ENCODE measurements around the gene KCNN4. TPM values are rescaled to one million over a fixed set of nuclear protein-coding genes. Genes with fewer than 3 reads are reported as not detected.
A peak's percentile ranks its signal among the peaks of the same experiment; 100 is the strongest.
"Not testable (repeated sequence)": the region's sequence is repeated elsewhere in the genome, so short reads cannot be mapped to it uniquely, and the experiment has no call there.

KCNN4 gene
- total RNA-seq (2014; rRNA removed; shearing (Covaris generic)) (3.2 and 3.4 TPM in 2 replicates), polyA plus RNA-seq (2016; fragmentation: Nextera tagmentation; extraction: Ambion mirVana) (0.75 and 0.86 TPM in 2 replicates)
- long read RNA-seq, partial matches to known transcripts, result 0 of 1 reads
- long read RNA-seq, other reads (novel, unspliced or antisense), result 0 of 1 reads

DNA sequence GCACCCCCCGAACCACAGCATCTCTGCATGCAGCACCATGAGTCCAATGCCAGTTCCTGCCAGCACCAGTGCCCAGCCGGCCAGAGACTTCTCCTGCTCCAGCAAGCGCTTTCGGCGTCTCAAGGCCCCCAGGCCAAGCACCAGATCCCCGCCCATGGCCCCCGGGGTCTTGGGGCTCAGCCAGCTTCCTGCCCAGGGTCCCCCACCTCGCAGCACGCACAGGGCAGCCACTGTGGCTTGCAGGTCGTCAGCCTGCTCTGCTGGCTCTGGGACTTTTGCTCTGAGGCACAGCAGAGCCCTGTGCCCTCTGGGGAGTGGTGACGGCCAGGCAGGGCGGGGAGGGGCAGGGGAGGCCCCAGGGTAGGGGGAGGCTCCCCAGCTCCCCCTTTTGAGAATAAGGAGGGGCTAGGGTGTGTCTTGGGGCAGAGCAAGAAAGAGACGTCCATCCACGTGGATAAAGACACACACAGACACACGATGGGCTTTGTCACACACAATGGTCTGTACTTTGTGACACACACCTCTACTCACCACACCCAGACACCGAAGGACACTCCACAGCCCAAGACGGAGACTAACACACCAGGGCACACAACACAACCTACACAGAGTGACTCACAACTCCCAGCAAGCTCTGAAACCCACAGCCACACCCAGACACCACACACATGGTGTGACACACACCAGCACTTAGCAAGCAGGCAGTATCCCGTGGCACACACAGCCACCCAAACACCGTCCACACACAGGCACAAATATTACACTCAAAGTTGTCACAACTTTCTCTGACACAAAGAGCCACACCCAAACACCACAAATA, at the start of gene KCNN4:
TSS of gene KCNN4 (minus strand) at position 268 of the 820 bp plus-strand sequence. CDS start at position 156, 112 bp downstream.
- TF ChIP-seq EZH2 (IDR thresholded peaks at IDR 0.05; ENCODE audit: low read depth, unreplicated experiment) (no peak), NANOG (IDR thresholded peaks at IDR 0.05; ENCODE audit: borderline replicate concordance) (no peak)
- TF ChIP-seq, protein P1, sequence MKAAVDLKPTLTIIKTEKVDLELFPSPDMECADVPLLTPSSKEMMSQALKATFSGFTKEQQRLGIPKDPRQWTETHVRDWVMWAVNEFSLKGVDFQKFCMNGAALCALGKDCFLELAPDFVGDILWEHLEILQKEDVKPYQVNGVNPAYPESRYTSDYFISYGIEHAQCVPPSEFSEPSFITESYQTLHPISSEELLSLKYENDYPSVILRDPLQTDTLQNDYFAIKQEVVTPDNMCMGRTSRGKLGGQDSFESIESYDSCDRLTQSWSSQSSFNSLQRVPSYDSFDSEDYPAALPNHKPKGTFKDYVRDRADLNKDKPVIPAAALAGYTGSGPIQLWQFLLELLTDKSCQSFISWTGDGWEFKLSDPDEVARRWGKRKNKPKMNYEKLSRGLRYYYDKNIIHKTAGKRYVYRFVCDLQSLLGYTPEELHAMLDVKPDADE (IDR thresholded peaks at IDR 0.05), result no peak
- Histone ChIP-seq H3K4me1 (ENCODE audit: insufficient read depth) (peaks cover 23% of the 10 kb centered on the region), H3K4me2 (0 out of 2 replicates have a peak within 1 kb of the TSS, but pooled peaks have one; percentile 1), H3K27ac (ENCODE audit: low read depth) (no peak within 1 kb of the TSS), H3K27me3 (ENCODE audit: insufficient read depth) (no peaks in the 10 kb centered on the region), H2AFZ (peak within 1 kb of the TSS; percentile 43), H4K20me1 (replicated peaks; ENCODE audit: insufficient read depth) (no peaks in the 10 kb centered on the region), H3K79me2 (replicated peaks; ENCODE audit: insufficient read depth) (no peaks in the 10 kb centered on the region), H3K4me3 (no peak within 1 kb of the TSS), H3K9me2 (ENCODE audit: insufficient read depth) (no peaks in the 10 kb centered on the region), H3K36me3 (ENCODE audit: insufficient read depth) (no peaks in the 10 kb centered on the region), H3F3A (replicated peaks; ENCODE audit: low read depth) (no peaks in the 10 kb centered on the region)
- H3K36me3 Mint-ChIP-seq (ENCODE audit: low read depth), result no peaks in the 10 kb centered on the region
- H3K4me1 Mint-ChIP-seq, result peaks cover 44% of the 10 kb centered on the region
- DNase-seq (ENCODE audit: low spot score) (no peak), ATAC-seq (no peak; the same call in 2 of the 3 replicates)
- peaks cover 21% of the 10 kb centered on the region for H3K27me3 Mint-ChIP-seq (ENCODE audit: insufficient read depth, low read depth, poor library complexity)
- no peak within 1 kb of the TSS for H3K4me3 Mint-ChIP-seq
- H3K27ac Mint-ChIP-seq, result no peak within 1 kb of the TSS
- H3K9me3 Mint-ChIP-seq, result no peaks in the 10 kb centered on the region; the same call in 2 of the 3 replicates

DNA sequence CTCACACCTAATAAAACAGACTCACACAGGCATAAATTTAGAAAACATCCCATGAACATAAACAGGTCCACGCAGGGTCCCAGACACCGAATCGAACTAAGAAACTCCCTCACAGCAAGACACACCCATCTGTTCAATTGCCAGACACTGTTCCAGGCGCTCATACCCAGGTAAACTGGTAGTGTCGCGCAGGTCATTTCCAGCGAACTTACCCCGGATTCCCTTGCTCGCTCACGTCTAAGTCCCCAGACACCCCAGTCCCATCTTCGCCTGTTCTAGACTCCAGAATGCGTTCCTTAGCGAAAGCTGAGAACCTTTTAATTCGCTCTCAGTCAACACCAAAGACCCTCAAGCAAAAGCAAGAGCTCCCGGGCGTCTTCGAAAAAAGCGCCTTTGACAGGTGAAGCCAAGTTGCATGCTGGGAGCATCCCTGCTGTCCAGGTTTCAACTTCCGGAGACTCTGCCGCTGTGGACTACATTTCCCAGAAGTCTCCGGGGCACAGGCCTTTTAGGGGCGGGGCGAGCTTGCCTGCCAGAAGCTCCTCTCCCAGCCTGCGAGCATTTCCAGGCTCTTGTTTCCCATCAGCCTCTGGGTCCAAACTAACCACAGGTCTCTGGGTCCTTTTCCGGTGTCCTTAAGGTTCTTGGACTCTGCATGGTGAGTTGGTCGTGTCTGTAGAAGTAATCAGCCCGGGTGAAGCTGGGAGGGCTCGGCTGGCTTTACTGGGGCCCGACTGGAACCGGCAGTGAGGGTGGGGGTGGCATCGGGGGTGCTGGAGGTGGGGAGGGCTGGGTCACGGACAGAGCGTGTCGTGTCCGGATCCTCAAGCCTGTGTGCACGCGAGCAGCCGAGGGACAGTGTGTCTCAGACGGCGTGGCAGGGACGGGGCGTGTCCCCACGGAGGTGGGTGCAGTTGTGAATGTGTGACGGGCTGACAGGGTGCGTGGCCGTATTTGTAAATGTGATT, 46.3 kb upstream of the KCNN4 start, which contains the start of gene ZNF283:
TSS of gene ZNF283 (plus strand) at position 535 of the 968 bp plus-strand sequence. CDS start 6,184 bp downstream, outside the sequence.
- H3K27ac ChIP-seq (ENCODE audit: low read depth), result no peak within 1 kb of the TSS
- H3K4me3 ChIP-seq, result peak within 1 kb of the TSS; percentile 66
- TF ChIP-seq, protein P1 (IDR thresholded peaks at IDR 0.05), result peak; percentile 92
- TF ChIP-seq POLR2AphosphoS5 (IDR thresholded peaks at IDR 0.05; ENCODE audit: low read depth) (peak; percentile 64), ZNF331 (CRISPR knock-in tag; IDR thresholded peaks at IDR 0.05; ENCODE audit: low read depth) (no peak)
- H4K20me1 ChIP-seq (replicated peaks; ENCODE audit: insufficient read depth), result no peaks in the 10 kb centered on the region
- peaks cover 45% of the 10 kb centered on the region for H3K36me3 Mint-ChIP-seq (ENCODE audit: low read depth)
- peaks cover 9% of the 10 kb centered on the region for H3K27me3 Mint-ChIP-seq (ENCODE audit: insufficient read depth, low read depth, poor library complexity)
- no peaks in the 10 kb centered on the region for H3K79me2 ChIP-seq (replicated peaks; ENCODE audit: insufficient read depth)
- H3K36me3 ChIP-seq (ENCODE audit: insufficient read depth), result no peaks in the 10 kb centered on the region
- no peaks in the 10 kb centered on the region for H3K4me1 ChIP-seq (ENCODE audit: insufficient read depth)
- peaks cover 2% of the 10 kb centered on the region; the same call in 1 of the 3 replicates for H3K4me1 Mint-ChIP-seq
- H2AFZ ChIP-seq, result peak within 1 kb of the TSS; percentile 97
- ATAC-seq (peak; percentile 99), DNase-seq (ENCODE audit: low spot score) (peak; percentile 98)
- peaks cover 37% of the 10 kb centered on the region for H3K9me3 Mint-ChIP-seq
- peak within 1 kb of the TSS; percentile 67; the same call in 1 of the 2 replicates for H3K27ac Mint-ChIP-seq
- peak within 1 kb of the TSS; percentile 93 for H3K4me3 Mint-ChIP-seq
- H3K4me2 ChIP-seq, result peak within 1 kb of the TSS; percentile 81
- H3K27me3 ChIP-seq (ENCODE audit: insufficient read depth), result peaks cover 8% of the 10 kb centered on the region; the same call in 1 of the 2 replicates
- H3F3A ChIP-seq (replicated peaks; ENCODE audit: low read depth), result no peaks in the 10 kb centered on the region
- H3K9me2 ChIP-seq (ENCODE audit: insufficient read depth), result peaks cover 13% of the 10 kb centered on the region

DNA sequence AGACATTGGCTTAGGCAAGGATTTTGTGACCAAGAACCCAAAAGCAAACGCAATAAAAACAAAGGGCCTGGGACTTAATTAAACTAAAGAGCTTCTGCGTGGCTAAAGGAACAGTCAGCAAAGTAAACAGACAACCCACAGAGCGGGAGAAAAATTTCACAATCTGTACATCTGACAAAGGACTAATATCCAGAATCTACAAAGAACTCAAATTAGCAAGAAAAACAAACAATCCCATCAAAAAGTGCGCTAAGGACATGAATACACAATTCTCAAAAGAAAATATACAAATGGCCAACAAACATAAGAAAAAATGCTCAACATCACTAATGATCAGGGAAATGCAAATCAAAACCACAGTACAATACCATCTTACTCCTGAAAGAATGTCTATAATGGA, 43.8 kb upstream of the KCNN4 start:
- Histone ChIP-seq H3K9me2 (ENCODE audit: insufficient read depth) (peaks cover 13% of the 10 kb centered on the region), H3K27me3 (ENCODE audit: insufficient read depth) (peaks cover 15% of the 10 kb centered on the region; the same call in 1 of the 2 replicates)
- not testable (repeated sequence) for H3K4me1 ChIP-seq (ENCODE audit: insufficient read depth); H3K79me2 ChIP-seq (replicated peaks; ENCODE audit: insufficient read depth); H3K4me3 Mint-ChIP-seq; H3K4me3 ChIP-seq; H3K4me1 Mint-ChIP-seq; H3F3A ChIP-seq (replicated peaks; ENCODE audit: low read depth); H2AFZ ChIP-seq; DNase-seq (ENCODE audit: low spot score); H3K4me2 ChIP-seq; H3K36me3 ChIP-seq (ENCODE audit: insufficient read depth); H3K27ac Mint-ChIP-seq; ATAC-seq; H4K20me1 ChIP-seq (replicated peaks; ENCODE audit: insufficient read depth); H3K27ac ChIP-seq (ENCODE audit: low read depth)
- Mint-ChIP-seq H3K9me3 (peaks cover 41% of the 10 kb centered on the region), H3K27me3 (ENCODE audit: insufficient read depth, low read depth, poor library complexity) (peaks cover 14% of the 10 kb centered on the region), H3K36me3 (ENCODE audit: low read depth) (peaks cover 32% of the 10 kb centered on the region)

DNA sequence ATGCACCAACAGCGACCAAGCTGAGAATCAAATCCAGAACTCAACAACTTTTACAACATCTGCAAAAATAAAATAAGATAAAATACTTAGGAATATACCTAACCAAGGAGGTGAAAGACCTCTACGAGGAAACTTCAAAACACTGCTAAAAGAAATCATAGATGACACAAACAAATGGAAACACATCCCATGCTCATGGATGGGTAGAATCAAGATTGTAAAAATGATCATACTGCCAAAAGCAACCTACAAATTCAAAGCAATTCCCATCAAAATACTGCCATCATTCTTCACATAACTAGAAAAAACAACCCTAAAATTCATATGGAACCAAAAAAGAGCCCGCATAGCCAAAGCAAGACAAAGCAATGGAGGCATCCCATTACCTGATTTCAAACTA, 43.1 kb upstream of the KCNN4 start:
- H3K79me2 ChIP-seq (replicated peaks; ENCODE audit: insufficient read depth); H4K20me1 ChIP-seq (replicated peaks; ENCODE audit: insufficient read depth); H3K27ac ChIP-seq (ENCODE audit: low read depth); ATAC-seq; H3K4me3 Mint-ChIP-seq; H3F3A ChIP-seq (replicated peaks; ENCODE audit: low read depth); H3K4me1 Mint-ChIP-seq; DNase-seq (ENCODE audit: low spot score); H3K27ac Mint-ChIP-seq; H3K4me3 ChIP-seq; H3K36me3 ChIP-seq (ENCODE audit: insufficient read depth); H3K4me2 ChIP-seq; H3K4me1 ChIP-seq (ENCODE audit: insufficient read depth); H2AFZ ChIP-seq: not testable (repeated sequence)
- peaks cover 46% of the 10 kb centered on the region for H3K9me3 Mint-ChIP-seq
- peaks cover 26% of the 10 kb centered on the region for H3K36me3 Mint-ChIP-seq (ENCODE audit: low read depth)
- Histone ChIP-seq H3K9me2 (ENCODE audit: insufficient read depth) (peaks cover 13% of the 10 kb centered on the region), H3K27me3 (ENCODE audit: insufficient read depth) (peaks cover 21% of the 10 kb centered on the region)
- H3K27me3 Mint-ChIP-seq (ENCODE audit: insufficient read depth, low read depth, poor library complexity), result peaks cover 14% of the 10 kb centered on the region
